H4 (cell line): Measurements from ENCODE around the gene MED28. TPM values are rescaled to one million over a fixed set of nuclear protein-coding genes. Genes with fewer than 3 reads are reported as not detected.

Experiments
- DNase-seq: peaks from one replicate; pipeline ENCODE4 v3.0.0-alpha.2; 2015; ENCODE audit warnings: low spot score
- total RNA-seq: library from RNA; depleted of rRNA; stranded (reverse); fragments of >200 nt; shearing (Covaris generic); gene quantifications from 2 replicates; pipeline ENCODE4 v1.2.3, GENCODE V29; 2014; rRNA removed

Gene MED28
- total RNA-seq, 1 experiment from 2014 or later = 19.7 TPM

DNA sequence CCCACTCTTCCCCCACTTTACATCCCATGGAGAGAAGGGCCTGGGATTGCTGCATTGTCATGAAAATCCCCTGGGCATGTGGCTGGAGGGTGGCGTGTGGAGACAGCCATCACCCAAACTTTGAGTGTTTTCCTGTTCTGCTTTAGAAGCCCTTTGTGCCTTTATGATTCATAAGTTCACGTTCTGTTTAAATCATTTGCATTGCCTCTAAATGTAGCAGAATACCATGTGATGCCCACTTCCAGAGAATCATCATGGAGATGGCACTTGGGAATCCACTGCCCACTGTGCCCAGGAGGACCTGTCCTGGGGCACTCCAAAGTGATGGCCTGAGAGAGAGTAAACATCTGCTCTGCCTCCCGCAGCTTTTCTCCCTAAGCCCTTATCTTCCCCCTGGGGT is 52.8 kb downstream of the MED28 start:
- DNase-seq = no peak

DNA sequence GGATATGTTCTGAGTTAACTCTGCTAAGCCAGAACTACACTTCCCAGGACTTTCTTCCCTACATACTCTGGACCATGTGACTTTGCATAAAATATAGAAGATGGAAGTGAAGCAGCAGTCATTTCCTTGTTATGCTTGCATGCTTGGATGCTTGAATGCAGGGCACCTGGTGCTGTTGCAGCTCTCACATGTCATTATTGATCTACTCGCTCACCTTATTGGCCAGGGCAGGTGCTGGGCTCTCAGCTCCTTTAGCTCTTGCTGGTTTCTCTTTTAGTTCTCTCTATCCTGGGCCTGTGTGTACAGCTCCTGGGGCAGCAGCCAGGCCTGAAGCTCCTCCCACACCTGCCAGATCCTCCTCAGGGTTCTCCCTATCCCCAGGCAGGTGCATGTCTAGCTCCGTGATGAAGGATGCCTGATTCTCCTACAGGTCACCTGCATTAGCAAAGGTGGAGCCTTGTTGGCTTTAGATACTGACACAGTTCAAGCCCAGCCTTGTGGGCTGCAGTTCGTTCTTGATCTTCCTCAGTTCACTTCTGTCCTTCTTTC is 53.3 kb downstream of the MED28 start:
- DNase-seq = no peak

DNA sequence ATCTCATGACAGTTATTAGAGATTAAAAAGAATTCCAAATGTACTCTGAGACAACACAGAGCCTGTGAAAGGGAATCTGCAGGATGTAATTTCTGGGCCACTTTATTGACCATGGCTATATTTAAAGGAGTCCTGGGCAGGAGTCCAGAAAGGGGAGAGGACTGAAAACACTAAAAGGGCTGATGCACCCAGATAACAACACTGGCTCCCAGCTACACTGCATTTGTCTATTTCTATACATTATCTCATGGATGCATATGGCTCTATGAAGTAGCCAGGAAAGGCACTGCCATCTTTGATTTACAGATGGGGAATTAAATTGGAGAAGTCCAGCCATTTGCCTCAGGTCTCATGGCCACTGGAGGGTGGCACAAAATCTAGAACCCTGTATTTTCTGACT is 56.0 kb downstream of the MED28 start:
- no peak for DNase-seq

DNA sequence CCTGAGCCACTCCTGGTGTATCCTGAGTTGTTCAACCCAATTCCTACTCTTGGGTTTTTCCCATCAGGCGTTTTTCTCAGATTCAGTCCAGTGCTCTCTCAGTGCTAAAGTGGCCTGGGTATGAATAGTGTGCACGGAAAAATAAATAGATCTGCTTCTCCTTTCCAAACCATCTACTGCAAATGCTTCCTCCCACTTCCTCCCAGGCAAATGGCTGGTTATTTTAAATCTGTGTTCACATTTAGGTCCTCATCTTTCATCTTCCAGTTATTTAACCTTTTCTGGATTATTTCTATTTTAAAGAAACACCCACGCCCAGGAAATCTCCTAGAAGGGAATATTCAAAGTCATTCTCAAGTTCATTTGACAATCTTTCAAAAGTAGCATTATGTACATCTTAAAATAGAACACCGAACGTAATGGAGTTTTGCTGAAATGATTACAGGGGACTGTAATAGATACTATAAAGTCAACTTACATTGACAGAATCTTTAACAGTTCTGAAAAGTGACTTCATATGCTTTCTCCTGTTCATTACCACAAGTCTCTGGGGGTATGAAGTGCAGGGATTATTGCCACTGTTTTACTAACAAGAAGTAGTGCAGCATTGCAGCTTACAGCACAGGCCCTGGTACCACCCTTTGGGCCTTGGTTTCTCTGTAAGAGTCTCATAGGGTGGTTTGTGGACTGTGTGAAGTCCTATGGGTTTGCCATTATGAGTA is 66.3 kb downstream of the MED28 start:
- DNase-seq = no peak

DNA sequence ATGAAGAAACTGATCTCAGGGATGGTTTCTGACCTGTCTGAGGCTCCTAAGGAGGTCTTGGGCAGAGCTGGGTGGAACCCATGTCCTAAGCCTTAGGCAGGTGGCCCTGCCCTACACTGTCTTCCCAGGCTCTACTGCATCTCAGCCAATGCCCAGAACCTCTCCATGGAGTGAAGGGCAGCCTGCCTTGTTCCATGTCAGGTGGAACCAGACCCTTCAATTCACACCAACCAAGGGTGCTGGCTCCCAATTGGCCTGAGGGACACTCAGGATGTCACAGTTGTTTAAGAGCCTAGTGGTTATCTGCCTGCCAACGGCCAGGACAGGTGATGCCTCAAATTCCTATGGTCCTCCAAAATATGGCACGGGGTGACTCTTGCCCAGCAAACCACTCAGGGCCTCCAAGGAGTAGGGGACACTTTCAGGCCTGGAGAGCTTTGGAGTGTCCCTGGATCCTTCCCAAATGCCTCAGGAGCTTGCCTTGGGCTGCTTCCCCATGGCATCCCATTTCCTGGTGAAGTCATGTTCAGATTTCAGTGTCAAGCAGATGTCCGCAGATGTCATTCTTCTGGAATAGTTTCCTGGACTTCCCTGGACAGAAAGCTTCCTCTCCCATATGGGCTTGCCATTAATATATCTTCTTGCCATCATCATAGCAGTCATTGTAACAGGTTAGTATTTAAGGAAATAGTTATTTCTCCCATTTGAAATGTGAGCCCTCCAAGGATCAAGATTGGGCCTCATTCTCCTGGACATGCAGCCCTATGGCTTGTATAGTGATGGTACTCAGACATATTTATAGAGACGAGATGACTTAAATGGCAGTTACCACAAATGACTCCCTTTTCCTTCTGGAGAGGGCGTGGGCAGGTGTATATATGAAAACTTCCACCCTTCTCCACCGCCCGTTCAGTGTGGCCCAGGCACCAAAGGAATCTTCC is 67.1 kb downstream of the MED28 start:
- no peak for DNase-seq

DNA sequence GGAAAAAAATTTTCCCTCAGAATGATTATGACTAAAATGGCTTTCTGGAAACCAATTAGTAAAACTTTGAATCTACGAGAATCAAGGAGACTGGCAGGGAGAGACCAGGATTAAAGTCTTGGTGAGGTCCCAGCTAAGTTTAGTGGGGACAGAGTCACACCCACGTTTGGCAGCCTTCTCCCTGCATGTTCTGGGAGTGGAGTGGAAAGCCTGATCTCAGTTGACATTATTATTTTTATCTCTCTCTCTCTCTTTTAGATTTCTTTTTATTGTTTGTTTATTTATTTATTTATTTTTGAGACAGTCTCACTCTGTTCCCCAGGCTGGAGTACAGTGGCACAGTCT is 67.8 kb downstream of the MED28 start:
- no peak for DNase-seq

Other genes with a start within 250 kb of the MED28 start
- gene QDPR, start 102.6 kb upstream of the MED28 start, total RNA-seq = 25.2 and 25.8 TPM in 2 replicates
- gene CLRN2, start 99.5 kb upstream of the MED28 start, total RNA-seq = not detected in 2 replicates
- 177 and 216 TPM in 2 replicates for gene LAP3, start 37.4 kb upstream of the MED28 start, total RNA-seq
- gene FAM184B, start 167.0 kb downstream of the MED28 start, total RNA-seq = 0.08 TPM in 1 of 2 replicates, not detected in the other
- gene DCAF16, start 196.1 kb downstream of the MED28 start, total RNA-seq = 15.6 and 25.7 TPM in 2 replicates
- gene NCAPG, start 196.3 kb downstream of the MED28 start, total RNA-seq = 42.6 and 48.4 TPM in 2 replicates